ENCODE results near the gene ALDOB. TPM values are rescaled to one million over a fixed set of nuclear protein-coding genes. Genes with fewer than 3 reads are reported as not detected.

Gene ALDOB
- total and polyA plus RNA-seq, 2 experiments from 2014 or later: not detected

- H2AFZ ChIP-seq: no peak overlapping the region
- TF ChIP-seq, protein P1, sequence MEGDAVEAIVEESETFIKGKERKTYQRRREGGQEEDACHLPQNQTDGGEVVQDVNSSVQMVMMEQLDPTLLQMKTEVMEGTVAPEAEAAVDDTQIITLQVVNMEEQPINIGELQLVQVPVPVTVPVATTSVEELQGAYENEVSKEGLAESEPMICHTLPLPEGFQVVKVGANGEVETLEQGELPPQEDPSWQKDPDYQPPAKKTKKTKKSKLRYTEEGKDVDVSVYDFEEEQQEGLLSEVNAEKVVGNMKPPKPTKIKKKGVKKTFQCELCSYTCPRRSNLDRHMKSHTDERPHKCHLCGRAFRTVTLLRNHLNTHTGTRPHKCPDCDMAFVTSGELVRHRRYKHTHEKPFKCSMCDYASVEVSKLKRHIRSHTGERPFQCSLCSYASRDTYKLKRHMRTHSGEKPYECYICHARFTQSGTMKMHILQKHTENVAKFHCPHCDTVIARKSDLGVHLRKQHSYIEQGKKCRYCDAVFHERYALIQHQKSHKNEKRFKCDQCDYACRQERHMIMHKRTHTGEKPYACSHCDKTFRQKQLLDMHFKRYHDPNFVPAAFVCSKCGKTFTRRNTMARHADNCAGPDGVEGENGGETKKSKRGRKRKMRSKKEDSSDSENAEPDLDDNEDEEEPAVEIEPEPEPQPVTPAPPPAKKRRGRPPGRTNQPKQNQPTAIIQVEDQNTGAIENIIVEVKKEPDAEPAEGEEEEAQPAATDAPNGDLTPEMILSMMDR (conservative IDR thresholded peaks at IDR 0.05; ENCODE audit: low read depth in 2 of 2): no peak
- TF ChIP-seq, protein P2, sequence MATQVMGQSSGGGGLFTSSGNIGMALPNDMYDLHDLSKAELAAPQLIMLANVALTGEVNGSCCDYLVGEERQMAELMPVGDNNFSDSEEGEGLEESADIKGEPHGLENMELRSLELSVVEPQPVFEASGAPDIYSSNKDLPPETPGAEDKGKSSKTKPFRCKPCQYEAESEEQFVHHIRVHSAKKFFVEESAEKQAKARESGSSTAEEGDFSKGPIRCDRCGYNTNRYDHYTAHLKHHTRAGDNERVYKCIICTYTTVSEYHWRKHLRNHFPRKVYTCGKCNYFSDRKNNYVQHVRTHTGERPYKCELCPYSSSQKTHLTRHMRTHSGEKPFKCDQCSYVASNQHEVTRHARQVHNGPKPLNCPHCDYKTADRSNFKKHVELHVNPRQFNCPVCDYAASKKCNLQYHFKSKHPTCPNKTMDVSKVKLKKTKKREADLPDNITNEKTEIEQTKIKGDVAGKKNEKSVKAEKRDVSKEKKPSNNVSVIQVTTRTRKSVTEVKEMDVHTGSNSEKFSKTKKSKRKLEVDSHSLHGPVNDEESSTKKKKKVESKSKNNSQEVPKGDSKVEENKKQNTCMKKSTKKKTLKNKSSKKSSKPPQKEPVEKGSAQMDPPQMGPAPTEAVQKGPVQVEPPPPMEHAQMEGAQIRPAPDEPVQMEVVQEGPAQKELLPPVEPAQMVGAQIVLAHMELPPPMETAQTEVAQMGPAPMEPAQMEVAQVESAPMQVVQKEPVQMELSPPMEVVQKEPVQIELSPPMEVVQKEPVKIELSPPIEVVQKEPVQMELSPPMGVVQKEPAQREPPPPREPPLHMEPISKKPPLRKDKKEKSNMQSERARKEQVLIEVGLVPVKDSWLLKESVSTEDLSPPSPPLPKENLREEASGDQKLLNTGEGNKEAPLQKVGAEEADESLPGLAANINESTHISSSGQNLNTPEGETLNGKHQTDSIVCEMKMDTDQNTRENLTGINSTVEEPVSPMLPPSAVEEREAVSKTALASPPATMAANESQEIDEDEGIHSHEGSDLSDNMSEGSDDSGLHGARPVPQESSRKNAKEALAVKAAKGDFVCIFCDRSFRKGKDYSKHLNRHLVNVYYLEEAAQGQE (IDR thresholded peaks at IDR 0.05; ENCODE audit: unreplicated experiment): no peak
- TF ChIP-seq EZH2phosphoT487 (IDR thresholded peaks at IDR 0.05; ENCODE audit: unreplicated experiment) (no peak), EZH2 (IDR thresholded peaks at IDR 0.05; ENCODE audit: low read depth, unreplicated experiment) (no peak), STAT1 (IDR thresholded peaks at IDR 0.05; ENCODE audit: unreplicated experiment) (no peak), NANOG (IDR thresholded peaks at IDR 0.05; ENCODE audit: borderline replicate concordance) (no peak), POLR2AphosphoS5 (IDR thresholded peaks at IDR 0.05; ENCODE audit: low read depth) (no peak), ZNF331 (CRISPR knock-in tag; IDR thresholded peaks at IDR 0.05; ENCODE audit: low read depth) (no peak), ETS1 (IDR thresholded peaks at IDR 0.05) (no peak)
- TF ChIP-seq, protein P3, sequence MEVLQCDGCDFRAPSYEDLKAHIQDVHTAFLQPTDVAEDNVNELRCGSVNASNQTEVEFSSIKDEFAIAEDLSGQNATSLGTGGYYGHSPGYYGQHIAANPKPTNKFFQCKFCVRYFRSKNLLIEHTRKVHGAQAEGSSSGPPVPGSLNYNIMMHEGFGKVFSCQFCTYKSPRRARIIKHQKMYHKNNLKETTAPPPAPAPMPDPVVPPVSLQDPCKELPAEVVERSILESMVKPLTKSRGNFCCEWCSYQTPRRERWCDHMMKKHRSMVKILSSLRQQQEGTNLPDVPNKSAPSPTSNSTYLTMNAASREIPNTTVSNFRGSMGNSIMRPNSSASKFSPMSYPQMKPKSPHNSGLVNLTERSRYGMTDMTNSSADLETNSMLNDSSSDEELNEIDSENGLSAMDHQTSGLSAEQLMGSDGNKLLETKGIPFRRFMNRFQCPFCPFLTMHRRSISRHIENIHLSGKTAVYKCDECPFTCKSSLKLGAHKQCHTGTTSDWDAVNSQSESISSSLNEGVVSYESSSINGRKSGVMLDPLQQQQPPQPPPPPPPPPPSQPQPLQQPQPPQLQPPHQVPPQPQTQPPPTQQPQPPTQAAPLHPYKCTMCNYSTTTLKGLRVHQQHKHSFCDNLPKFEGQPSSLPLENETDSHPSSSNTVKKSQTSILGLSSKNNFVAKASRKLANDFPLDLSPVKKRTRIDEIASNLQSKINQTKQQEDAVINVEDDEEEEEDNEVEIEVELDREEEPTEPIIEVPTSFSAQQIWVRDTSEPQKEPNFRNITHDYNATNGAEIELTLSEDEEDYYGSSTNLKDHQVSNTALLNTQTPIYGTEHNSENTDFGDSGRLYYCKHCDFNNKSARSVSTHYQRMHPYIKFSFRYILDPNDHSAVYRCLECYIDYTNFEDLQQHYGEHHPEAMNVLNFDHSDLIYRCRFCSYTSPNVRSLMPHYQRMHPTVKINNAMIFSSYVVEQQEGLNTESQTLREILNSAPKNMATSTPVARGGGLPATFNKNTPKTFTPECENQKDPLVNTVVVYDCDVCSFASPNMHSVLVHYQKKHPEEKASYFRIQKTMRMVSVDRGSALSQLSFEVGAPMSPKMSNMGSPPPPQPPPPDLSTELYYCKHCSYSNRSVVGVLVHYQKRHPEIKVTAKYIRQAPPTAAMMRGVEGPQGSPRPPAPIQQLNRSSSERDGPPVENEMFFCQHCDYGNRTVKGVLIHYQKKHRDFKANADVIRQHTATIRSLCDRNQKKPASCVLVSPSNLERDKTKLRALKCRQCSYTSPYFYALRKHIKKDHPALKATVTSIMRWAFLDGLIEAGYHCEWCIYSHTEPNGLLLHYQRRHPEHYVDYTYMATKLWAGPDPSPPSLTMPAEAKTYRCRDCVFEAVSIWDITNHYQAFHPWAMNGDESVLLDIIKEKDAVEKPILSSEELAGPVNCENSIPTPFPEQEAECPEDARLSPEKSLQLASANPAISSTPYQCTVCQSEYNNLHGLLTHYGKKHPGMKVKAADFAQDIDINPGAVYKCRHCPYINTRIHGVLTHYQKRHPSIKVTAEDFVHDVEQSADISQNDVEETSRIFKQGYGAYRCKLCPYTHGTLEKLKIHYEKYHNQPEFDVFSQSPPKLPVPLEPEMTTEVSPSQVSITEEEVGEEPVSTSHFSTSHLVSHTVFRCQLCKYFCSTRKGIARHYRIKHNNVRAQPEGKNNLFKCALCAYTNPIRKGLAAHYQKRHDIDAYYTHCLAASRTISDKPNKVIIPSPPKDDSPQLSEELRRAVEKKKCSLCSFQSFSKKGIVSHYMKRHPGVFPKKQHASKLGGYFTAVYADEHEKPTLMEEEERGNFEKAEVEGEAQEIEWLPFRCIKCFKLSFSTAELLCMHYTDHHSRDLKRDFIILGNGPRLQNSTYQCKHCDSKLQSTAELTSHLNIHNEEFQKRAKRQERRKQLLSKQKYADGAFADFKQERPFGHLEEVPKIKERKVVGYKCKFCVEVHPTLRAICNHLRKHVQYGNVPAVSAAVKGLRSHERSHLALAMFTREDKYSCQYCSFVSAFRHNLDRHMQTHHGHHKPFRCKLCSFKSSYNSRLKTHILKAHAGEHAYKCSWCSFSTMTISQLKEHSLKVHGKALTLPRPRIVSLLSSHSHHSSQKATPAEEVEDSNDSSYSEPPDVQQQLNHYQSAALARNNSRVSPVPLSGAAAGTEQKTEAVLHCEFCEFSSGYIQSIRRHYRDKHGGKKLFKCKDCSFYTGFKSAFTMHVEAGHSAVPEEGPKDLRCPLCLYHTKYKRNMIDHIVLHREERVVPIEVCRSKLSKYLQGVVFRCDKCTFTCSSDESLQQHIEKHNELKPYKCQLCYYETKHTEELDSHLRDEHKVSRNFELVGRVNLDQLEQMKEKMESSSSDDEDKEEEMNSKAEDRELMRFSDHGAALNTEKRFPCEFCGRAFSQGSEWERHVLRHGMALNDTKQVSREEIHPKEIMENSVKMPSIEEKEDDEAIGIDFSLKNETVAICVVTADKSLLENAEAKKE (CRISPR knock-in tag; IDR thresholded peaks at IDR 0.05): no peak
- ATAC-seq (no peak), DNase-seq (ENCODE audit: low spot score) (no peak)
- Mint-ChIP-seq H3K27me3 (ENCODE audit: insufficient read depth, low read depth, poor library complexity) (no peaks in the 10 kb centered on the region), H3K4me1 (no peaks in the 10 kb centered on the region), H3K27ac (no peak overlapping the region), H3K4me3 (no peak overlapping the region), H3K9me3 (no peaks in the 10 kb centered on the region), H3K36me3 (ENCODE audit: low read depth) (no peaks in the 10 kb centered on the region)
- no peaks in the 10 kb centered on the region for H3K27me3 ChIP-seq (ENCODE audit: insufficient read depth)
- H3K9me2 ChIP-seq (ENCODE audit: insufficient read depth): peaks cover 2% of the 10 kb centered on the region
- no peaks in the 10 kb centered on the region for H3K4me1 ChIP-seq (ENCODE audit: insufficient read depth)
- H3K36me3 ChIP-seq (ENCODE audit: insufficient read depth): no peaks in the 10 kb centered on the region
- H3K4me2 ChIP-seq: no peak overlapping the region
- no peak overlapping the region for H3K4me3 ChIP-seq
- H3K27ac ChIP-seq (ENCODE audit: low read depth): no peak overlapping the region
- no peaks in the 10 kb centered on the region for H3K79me2 ChIP-seq (replicated peaks; ENCODE audit: insufficient read depth)
- H4K20me1 ChIP-seq (replicated peaks; ENCODE audit: insufficient read depth): no peaks in the 10 kb centered on the region
- no peaks in the 10 kb centered on the region for H3F3A ChIP-seq (replicated peaks; ENCODE audit: low read depth)
These were observed 576 bp downstream of the ALDOB start for GRCh38 chr9:101434998-101435397.
